Neural cell (in vitro differentiated cells): ENCODE data around the gene GATM. TPM values are rescaled to one million over a fixed set of nuclear protein-coding genes. Genes with fewer than 3 reads are reported as not detected.

Source experiments
- H2AFZ ChIP-seq: fragments of 200-600, 300-800 bp; sonication (generic), shearing (Covaris generic); 2 replicates; pipeline ENCODE4 v1.6.0; 2014; ENCODE audit warnings: low read depth, mild to moderate bottlenecking, antibody characterized with exemption, low read length, moderate library complexity
- H3F3A ChIP-seq: fragments of 200-600 bp; shearing (Covaris generic); 2 replicates; pipeline ENCODE4 v1.6.1; 2016; ENCODE audit warnings: mild to moderate bottlenecking, moderate library complexity, mixed read lengths, antibody characterized with exemption, low read length; ENCODE audit not compliant: insufficient read depth, poor library complexity, severe bottlenecking
- H3K27ac ChIP-seq: fragments of 200-600, 300-800 bp; sonication (generic), shearing (Covaris generic); 2 replicates; pipeline ENCODE4 v1.5.1; 2014; ENCODE audit warnings: mild to moderate bottlenecking, low read length, moderate library complexity
- H3K27me3 ChIP-seq: fragments of 300-800, 200-600 bp; sonication (generic), shearing (Covaris generic); 2 replicates; pipeline ENCODE4 v1.6.0; 2014; ENCODE audit warnings: mild to moderate bottlenecking, low read depth, low read length, moderate library complexity; ENCODE audit not compliant: insufficient read depth
- H3K36me3 ChIP-seq: fragments of 300-800, 200-600 bp; sonication (generic), shearing (Covaris generic); 2 replicates; pipeline ENCODE4 v1.5.1; 2014; ENCODE audit warnings: mild to moderate bottlenecking, antibody characterized with exemption, low read length, moderate library complexity; ENCODE audit not compliant: insufficient read depth
- H3K4me2 ChIP-seq: fragments of 300-800, 200-600 bp; sonication (generic), shearing (Covaris generic); 2 replicates; pipeline ENCODE4 v1.6.0; 2014; ENCODE audit warnings: mild to moderate bottlenecking, low read length
- H3K4me3 ChIP-seq: fragments of 300-800, 200-600 bp; sonication (generic), shearing (Covaris generic); 2 replicates; pipeline ENCODE4 v1.5.1; 2014; ENCODE audit warnings: mild to moderate bottlenecking, low read length, moderate library complexity
- H3K79me2 ChIP-seq: fragments of 200-600 bp; shearing (Covaris generic); replicated peaks from 2 replicates; pipeline ENCODE4 v1.6.0; 2014; ENCODE audit warnings: mild to moderate bottlenecking, low read length, moderate library complexity; ENCODE audit not compliant: insufficient read depth
- H3K9ac ChIP-seq: fragments of 300-800, 200-600 bp; sonication (generic), shearing (Covaris generic); 2 replicates; pipeline ENCODE4 v1.6.1; 2016; ENCODE audit warnings: mild to moderate bottlenecking, low read length, mixed read lengths
- H3K9me2 ChIP-seq: fragments of 200-600 bp; shearing (Covaris generic); 2 replicates; pipeline ENCODE4 v1.6.1; 2016; ENCODE audit warnings: mild to moderate bottlenecking, low read length, mixed read lengths; ENCODE audit not compliant: insufficient read depth
- H3K9me3 ChIP-seq: fragments of 200-600, 300-800 bp; sonication (generic), shearing (Covaris generic); 2 replicates; pipeline ENCODE4 v1.6.1; 2016; ENCODE audit warnings: mild to moderate bottlenecking, mixed run types, low read length, moderate library complexity, mixed read lengths
- H4K20me1 ChIP-seq: fragments of 200-600 bp; shearing (Covaris generic); 2 replicates; pipeline ENCODE4 v1.6.1; 2016; ENCODE audit warnings: mild to moderate bottlenecking, mixed run types; ENCODE audit not compliant: insufficient read depth
- CTCF ChIP-seq: fragments of 450-650 bp; IDR thresholded peaks from 2 replicates; pipeline ENCODE4 v1.5.1; 2014; ENCODE audit warnings: antibody characterized with exemption, mild to moderate bottlenecking, moderate library complexity; ENCODE audit not compliant: poor library complexity, severe bottlenecking
- EP300 ChIP-seq: fragments of 450-650 bp; conservative IDR thresholded peaks from 2 replicates; pipeline ENCODE4 v1.6.1; 2014; ENCODE audit warnings: antibody characterized with exemption, mild to moderate bottlenecking, moderate library complexity; ENCODE audit not compliant: poor library complexity, severe bottlenecking
- EZH2 ChIP-seq: fragments of 200-600, 300-800 bp; shearing (Covaris generic), sonication (generic); IDR thresholded peaks from 2 replicates; pipeline ENCODE4 v1.6.1; 2014; ENCODE audit warnings: antibody characterized with exemption, low read length, borderline replicate concordance, mild to moderate bottlenecking; ENCODE audit not compliant: insufficient read depth, poor library complexity, severe bottlenecking
- MXI1 ChIP-seq: fragments of 450-650 bp; conservative IDR thresholded peaks from 2 replicates; pipeline ENCODE4 v1.6.1; 2014; ENCODE audit warnings: antibody characterized with exemption, mild to moderate bottlenecking; ENCODE audit not compliant: poor library complexity, severe bottlenecking
- POLR2AphosphoS5 ChIP-seq: IDR thresholded peaks from 2 replicates; pipeline ENCODE4 v1.6.1; 2012
- RAD21 ChIP-seq: fragments of 450-650 bp; conservative IDR thresholded peaks from 2 replicates; pipeline ENCODE4 v1.6.1; 2014; ENCODE audit warnings: antibody characterized with exemption, mild to moderate bottlenecking, moderate library complexity
- REST ChIP-seq: IDR thresholded peaks from 2 replicates; pipeline ENCODE4 v1.6.1; 2012; ENCODE audit warnings: borderline replicate concordance
- SMC3 ChIP-seq: fragments of 450-650 bp; conservative IDR thresholded peaks from 2 replicates; pipeline ENCODE4 v1.6.1; 2014; ENCODE audit warnings: antibody characterized with exemption, mild to moderate bottlenecking, moderate library complexity; ENCODE audit not compliant: poor library complexity
- TAF1 ChIP-seq: IDR thresholded peaks from 2 replicates; pipeline ENCODE4 v1.6.1; 2012; ENCODE audit warnings: low read depth
- polyA plus RNA-seq: library from polyadenylated mRNA; depleted of rRNA; stranded (reverse); fragments of >200 nt; gene quantifications from 2 replicates; pipeline ENCODE4 v1.2.3, GENCODE V29; 2014

The GATM gene
- polyA plus RNA-seq, 1 donor from 2014 or later: 13.3 TPM

- no peak overlapping the region for H3K9ac ChIP-seq
- no peak overlapping the region for H3K27ac ChIP-seq
Measured at GRCh38 chr15:45355860-45356259, 22.5 kb downstream of the GATM start.

GRCh38 chr15:45354711-45355110 lies 23.6 kb downstream of the GATM start:
- H3K4me3 ChIP-seq: no peak overlapping the region
- H3K27me3 ChIP-seq: no peaks in the 10 kb centered on the region
- H3K4me2 ChIP-seq: no peak overlapping the region
- H3K9me2 ChIP-seq: no peaks in the 10 kb centered on the region
- H2AFZ ChIP-seq: no peak overlapping the region
- H3K27ac ChIP-seq: no peak overlapping the region
- no peaks in the 10 kb centered on the region for H4K20me1 ChIP-seq
- H3K9me3 ChIP-seq: no peaks in the 10 kb centered on the region
- H3F3A ChIP-seq: no peaks in the 10 kb centered on the region
- H3K9ac ChIP-seq: no peak overlapping the region
- H3K79me2 ChIP-seq: no peaks in the 10 kb centered on the region
- no peaks in the 10 kb centered on the region for H3K36me3 ChIP-seq
- TF ChIP-seq EZH2: no peak
- TF ChIP-seq CTCF: no peak
- no peak for TF ChIP-seq EP300
- no peak for TF ChIP-seq RAD21
- TF ChIP-seq TAF1: no peak
- TF ChIP-seq MXI1: no peak
- TF ChIP-seq SMC3: no peak

More at GRCh38 chr15:45355860-45356259, 22.5 kb downstream of the GATM start:
- no peak overlapping the region for H3K4me2 ChIP-seq
- H3K4me3 ChIP-seq: no peak overlapping the region
- no peaks in the 10 kb centered on the region for H3K36me3 ChIP-seq
- H3K79me2 ChIP-seq: no peaks in the 10 kb centered on the region
- TF ChIP-seq CTCF: no peak
- peak; percentile 97 for TF ChIP-seq POLR2AphosphoS5
- no peak for TF ChIP-seq EZH2
- no peak for TF ChIP-seq SMC3
- TF ChIP-seq REST: no peak
- TF ChIP-seq TAF1: no peak
- no peak for TF ChIP-seq MXI1
- TF ChIP-seq EP300: peak; percentile 98
- no peak for TF ChIP-seq RAD21
- H3K9me2 ChIP-seq: no peaks in the 10 kb centered on the region
- H3F3A ChIP-seq: no peaks in the 10 kb centered on the region
- no peaks in the 10 kb centered on the region for H3K27me3 ChIP-seq
- no peak overlapping the region for H2AFZ ChIP-seq
- H3K9me3 ChIP-seq: no peaks in the 10 kb centered on the region
- H4K20me1 ChIP-seq: no peaks in the 10 kb centered on the region
